Nucleus accumbens (tissue), 56 donors: ENCODE measurements around the gene SLC66A1.

Source experiments
- DNase-seq, 56 donors: peaks; one replicate each; lab custom pipeline; 2025; lab: John Stamatoyannopoulos, UW

The SLC66A1 gene

DNA sequence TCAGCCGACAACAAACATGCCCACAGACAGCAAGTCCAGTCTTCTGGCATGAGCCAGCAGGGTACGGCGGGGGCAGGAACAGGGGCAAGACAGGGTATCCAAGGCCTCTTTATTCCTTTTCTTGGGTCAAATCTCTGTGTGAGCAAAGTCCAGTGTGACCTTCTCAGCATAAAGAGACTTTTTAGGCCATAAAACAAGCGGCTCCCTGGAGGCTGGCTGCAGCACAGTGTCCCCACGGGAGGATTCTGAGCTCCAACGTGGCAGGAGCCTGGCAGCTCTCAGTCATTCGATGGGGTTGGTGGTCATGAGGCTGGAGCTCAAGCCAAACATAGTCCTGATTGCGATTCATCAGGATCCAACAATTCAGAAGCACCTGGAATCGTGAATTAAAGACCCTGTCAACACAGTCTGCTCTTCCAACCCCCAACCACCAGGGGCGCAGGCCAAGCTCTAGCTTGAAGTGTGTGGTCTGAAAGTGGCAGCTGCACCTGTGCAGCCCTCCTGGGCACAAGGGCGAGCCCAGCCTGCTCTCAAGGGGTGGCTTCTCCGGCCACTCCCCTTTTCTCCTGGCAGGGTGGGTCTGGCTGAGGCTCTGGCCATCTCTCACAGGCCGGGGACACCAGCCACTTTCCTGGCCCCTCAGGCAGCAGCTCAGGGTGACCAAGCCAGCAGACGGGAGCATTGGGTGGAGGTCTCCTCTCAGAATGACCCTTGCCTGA is 62.1 kb downstream of the SLC66A1 start:
- no peak for DNase-seq

DNA sequence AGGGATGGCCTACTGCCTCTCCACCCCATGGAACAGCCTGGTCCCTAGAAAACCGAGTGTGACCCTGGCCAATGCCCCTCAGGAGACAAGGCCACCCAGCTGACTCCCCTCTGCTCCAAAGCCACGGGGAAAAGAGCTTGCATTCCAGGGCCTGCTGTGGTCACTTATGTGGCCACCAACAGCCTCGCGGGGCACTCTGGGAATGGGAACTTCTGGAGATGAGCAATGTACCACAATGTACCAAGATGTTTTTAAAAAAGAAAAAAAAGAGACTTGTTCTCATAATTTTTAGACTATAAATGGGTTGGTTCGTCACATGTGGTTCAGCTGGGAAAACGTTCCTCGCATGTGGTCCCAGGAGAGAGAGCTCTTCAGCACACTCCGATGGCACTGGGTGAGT is 62.8 kb downstream of the SLC66A1 start:
- no peak for DNase-seq

DNA sequence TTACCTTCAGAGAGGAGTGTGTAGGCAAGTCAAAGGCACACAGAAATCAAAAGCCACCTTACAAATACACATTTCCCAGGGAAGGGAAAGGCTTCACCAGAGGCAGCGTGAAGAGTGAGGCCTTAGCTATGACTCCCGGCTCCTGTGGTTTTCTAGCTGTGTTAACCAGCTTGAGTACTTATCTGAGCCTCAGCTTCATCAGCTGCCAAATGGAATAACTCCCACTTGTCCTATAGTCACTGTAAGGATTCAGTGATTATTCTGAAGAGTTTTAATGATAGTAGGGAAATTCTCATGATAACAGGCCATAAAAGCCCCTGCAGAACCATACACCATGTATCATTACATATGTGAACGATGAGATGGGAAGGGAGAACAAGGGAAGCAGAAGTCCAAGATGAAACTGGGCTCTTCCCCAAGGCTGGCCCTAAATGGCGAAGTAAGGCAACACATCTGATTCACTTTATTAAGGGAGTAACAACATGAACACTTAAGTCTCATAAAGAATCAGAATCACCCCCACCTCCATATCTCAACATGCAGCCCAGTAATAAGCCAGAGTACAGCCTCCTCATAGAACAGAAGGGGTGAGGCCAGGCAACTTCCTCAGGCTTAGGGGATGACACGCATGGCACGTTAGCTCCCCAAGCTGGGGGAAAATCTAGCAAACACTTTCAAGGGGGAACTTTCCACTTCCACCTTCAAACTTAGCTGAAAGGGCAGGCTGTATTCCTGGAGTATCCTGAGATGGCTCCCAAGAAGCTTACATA is 63.7 kb downstream of the SLC66A1 start:
- no peak for DNase-seq

DNA sequence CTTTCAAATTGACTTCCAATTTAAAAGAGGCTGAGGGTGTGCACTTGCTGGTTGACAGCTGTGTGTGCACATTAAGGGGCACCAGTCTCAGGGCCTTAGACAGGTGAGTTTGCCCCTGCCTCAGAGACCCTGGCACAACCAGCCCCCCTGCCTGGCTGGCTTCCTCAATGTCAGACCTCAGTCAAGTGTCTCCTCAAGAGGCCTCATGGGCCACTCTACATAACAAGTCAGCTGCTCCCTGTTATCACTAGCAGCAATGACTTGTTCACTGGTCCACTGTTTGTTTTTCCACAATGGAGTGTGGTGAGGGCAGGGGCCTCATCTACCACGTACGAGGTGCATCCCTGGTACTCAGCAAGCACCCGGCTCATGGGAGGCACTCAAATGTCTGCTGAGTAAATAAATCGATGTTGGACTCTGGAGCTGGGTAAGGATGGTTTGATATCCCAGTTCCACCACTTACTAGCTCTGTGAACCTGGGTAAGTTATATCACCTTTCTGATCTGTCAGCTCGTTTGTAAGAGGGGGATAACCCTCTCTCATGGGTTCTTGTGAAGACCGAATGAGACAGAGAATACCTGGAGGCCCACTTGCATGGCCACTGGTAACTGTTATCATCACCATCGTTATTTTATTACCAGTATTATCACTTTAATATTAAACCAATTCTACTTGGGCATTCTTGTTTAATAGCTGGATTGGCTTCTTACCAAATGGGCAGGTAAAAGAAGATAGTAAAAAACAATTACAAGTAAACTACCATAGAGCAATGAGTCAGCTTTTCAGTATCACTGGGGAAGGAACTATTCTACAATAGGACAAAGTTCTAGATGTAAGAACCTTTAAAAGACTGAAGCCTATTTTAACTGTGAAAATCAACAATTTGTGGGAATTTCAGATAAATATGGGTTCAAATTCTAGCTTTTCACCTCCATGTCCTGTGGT is 64.6 kb downstream of the SLC66A1 start:
- no peak for DNase-seq

DNA sequence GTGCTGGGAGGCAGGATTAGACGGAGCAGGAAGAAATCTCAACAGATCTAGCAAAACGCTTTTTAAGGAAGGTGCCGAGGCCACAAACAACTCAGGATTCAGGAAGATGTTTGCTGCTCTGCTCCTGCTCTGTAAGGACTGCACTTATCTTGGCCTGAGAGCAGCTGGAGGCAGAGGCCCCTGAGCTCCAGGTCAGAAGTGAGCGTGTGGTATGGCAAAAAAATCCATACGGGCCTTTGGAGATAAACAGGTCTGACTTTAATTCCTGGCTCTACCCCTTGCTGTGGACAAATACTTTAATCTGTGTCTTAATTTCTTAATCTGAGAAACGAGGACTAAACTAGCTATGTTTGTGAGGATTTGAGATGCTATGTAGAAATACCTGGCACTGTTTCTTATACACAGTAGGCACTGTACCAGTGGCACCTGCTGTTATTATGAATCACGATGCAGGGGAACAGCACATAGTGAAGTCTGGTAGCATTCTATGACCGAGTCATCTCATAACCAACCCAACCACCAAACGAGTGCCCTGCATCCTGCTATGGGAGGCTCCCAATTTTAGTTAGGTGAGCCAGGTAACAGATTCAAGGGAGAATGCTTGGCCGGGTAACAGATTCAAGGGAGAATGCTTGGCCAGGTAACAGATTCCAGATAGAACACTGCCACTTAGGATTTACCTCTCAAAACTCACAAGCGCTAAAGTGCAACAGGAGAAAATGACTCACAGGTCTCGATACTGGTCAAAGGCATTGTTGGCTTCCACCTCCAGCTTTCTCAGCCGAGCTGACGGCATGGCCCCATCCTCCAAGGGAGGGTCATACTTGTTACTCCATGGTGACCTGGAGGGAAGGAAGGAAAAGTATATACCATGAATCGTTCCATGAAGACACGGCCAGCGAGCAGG is 65.9 kb downstream of the SLC66A1 start:
- DNase-seq: no peak
